HG02610 (cell line): Measurements from ENCODE around the gene VCP.
A peak's percentile ranks its signal among the peaks of the same experiment; 100 is the strongest.

Source experiments
- ATAC-seq: cut with Tn5 transposase; IDR thresholded peaks from one replicate; pipeline ENCODE4 v1.9.1; 2021; ENCODE audit warnings: mild to moderate bottlenecking, moderate library complexity; ENCODE audit not compliant: unreplicated experiment

The VCP gene

DNA sequence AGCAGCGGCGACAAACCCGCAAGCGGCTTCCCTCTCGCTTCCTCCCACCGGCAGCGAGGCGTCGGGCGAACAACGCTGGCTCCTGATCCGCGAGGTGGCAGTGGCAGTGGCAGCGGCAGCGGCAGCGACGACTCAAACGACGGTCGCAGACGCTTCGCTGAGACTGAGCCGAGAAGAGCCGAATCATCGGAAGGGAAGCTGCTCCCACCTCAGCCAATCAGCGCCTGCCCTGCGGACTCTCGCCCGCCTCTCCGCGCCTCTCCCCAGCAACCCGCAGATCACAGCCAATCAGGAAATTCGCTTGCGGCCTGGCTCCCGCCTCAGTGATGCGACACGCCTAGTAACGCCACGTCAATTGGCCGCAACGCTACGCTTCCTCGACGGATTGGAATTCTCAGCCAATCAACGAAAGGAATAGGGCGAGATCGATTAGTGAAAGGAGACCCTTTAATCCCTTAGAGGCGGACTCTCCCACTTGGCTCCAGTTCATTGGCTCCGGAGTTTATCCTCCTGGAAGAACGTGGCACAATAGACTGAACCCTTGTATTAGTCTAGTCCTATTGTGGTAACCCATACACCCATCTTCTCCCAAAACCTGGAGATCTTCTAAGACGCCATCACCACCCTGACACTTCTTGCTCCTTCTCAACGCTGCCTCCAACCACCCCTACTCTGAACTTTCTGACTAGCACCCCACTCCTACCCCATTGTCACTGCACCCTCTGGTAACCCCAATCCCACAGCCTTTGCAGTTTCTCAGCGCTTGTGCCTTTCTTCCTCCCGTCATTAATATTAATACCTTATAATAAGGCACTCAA, at the start of gene VCP:
Gene VCP, minus strand, starts transcription at position 165 of the 818 bp plus-strand sequence. CDS start 272 bp downstream, outside the sequence.
- peak; percentile 87 for ATAC-seq

DNA sequence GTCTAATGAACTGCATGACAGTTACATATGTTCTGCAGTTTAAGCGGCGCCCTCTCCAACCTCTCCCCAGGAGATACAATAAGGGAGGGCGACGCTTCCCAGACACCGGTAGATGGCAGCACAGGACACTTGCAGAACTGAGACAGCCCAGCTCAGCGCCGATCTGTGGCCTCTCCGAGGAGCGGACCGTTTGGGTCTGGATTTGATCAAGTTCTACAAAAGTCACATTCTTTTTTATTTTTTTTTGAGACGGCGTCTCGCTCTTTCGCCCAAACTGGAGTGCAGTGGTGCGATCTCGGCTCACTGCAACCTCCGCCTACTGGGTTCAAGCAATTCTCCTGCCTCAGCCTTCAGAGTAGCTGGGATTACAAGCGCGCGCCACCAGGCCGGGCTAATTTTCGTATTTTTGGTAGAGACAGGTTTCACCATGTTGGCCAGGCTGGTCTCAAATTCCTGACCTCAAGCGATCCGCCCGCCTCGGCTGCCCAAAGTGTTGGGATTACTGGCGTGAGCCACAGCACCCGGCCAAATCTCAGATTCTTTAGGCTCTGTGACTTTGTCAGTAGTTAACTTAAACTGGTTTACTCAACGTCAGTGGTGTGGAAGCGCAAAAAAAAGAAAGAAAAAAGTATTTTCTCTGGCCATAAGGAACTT, 44.6 kb upstream of the VCP start:
- ATAC-seq = peak; percentile 34

DNA sequence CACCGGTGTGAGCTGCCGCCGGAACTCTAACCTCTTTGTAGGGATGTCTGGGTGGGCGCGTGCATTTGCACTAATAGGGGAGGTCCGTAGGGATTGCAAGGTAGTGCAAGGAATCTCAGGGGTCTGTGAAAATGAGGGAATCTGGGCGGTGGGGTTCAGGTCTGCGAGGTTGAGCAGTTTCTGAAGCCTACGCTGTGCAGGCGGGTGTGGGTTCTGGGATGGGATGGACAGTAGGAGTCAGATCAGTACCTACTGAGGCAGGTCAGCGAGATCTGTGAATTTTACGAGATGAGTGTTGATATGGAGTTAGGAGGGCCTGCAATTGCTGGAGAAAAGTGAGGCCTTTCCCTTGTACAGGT, 44.1 kb upstream of the VCP start:
- no peak for ATAC-seq

DNA sequence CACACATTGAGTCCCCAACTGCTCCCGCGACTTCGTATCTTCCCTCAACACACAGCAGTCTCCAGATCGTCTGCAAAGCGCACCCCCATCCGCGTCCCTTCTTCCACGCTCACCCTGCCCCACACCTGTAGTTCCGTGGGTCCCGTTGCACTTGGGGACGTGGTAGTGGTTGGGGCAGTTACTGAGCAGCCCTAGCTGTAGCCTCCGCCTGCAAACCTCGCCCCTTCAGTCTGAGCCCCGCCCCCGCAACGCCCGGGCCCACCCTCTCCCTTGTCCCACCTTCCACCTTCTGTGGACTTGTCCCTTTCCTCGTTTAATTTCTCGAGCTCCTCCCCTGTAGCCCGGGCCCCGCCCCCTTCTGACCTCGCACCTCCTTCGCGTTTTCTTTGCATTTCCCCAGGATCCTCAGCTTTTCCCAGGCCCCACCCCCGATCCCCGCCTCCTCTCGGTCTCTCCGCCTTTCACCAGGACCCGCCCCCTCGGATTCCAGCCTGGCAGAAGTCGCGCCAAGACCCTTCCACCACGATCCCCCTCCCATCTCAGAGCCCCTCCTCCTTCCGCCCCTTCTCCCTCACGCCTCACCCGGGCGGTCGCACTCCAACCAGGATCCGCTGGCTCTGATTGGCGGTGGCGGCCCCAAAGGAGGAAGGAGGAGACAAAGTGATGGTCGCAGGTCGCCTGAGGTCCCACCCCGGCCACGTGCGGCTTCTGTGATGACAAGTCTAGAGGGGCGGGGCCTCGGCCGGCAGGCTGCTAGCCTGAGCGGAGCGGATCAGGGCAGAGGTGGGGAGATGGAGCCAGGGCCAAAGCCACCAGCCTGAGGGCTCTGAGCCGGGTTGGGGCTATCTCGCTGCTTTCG, 43.5 kb upstream of the VCP start, which contains the start of gene ATOSB:
Gene ATOSB, minus strand, starts transcription at position 183 of the 859 bp plus-strand sequence. CDS start 7,588 bp downstream, outside the sequence.
- peak; percentile 53 for ATAC-seq

DNA sequence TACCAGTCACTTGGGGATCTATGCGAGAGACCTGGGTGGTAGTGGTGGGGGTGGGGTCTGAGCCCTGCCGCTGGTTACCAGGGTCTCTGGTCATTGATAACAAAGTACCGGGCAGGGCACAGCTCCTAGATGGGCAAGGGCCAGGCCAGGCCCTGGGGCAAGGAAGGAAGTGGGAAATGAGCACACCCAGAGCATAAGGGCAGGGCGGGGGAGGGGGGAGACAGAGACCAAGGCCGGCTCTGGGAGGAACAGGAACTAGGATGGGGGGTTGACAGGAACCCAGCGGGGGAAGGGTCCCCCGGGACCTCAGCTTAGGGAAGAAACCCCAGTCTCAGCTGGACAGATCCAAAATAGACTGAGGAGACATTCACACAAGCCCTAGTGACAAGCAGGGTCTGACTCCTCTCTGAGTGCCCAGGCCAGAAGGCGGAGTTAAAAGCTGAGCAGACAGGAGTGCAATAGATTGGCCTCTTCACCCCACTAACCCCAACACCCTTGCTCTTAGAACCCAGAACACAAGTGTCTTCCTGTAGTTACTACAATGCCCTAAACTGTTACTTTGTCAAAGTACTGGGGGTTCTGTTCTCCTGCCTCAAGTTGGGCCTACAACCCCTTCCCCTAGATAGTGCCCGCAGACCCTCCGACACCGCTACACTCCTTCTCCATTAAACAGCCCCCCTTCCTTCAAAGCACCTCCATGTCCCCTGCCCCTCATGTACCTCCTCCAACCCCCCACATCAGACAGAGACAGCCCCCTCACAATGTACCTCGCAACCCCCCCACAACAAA, 42.6 kb upstream of the VCP start:
- ATAC-seq = no peak

DNA sequence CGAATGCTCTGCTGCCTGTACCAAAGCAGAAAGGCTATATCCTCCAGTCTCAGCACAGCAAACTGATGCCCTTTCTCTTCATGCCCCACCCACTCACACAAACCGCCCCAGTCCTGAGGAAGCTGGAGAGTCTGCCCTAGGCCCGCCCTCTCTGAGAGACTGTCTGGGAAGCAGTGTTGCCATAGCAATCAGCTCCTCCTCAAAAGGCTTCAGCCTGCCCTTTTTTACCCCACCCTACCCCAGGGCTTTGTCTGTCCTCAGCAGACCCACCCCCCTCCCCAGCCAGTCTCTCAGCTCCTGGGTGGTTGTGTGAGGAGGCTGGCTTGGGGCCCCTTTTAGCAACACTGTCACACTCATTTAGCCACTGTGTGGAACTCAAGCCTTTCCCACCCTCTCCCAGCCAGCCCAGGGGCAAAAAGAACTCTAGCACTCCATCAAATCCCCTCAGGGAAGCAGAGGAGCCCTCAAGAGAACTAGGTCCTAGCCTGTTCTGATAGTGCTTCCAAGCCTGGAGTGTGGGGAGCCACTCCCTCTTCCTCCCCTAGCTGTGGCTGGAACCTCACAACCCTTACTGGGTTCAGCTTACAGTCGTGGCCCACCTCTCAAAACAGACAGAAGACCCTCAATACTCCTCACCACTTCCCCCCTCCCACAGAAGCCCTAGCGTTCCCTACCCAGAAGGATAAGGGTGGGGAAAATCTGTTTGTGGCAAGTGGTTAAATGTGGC, 41.9 kb upstream of the VCP start:
- peak; percentile 23 for ATAC-seq

DNA sequence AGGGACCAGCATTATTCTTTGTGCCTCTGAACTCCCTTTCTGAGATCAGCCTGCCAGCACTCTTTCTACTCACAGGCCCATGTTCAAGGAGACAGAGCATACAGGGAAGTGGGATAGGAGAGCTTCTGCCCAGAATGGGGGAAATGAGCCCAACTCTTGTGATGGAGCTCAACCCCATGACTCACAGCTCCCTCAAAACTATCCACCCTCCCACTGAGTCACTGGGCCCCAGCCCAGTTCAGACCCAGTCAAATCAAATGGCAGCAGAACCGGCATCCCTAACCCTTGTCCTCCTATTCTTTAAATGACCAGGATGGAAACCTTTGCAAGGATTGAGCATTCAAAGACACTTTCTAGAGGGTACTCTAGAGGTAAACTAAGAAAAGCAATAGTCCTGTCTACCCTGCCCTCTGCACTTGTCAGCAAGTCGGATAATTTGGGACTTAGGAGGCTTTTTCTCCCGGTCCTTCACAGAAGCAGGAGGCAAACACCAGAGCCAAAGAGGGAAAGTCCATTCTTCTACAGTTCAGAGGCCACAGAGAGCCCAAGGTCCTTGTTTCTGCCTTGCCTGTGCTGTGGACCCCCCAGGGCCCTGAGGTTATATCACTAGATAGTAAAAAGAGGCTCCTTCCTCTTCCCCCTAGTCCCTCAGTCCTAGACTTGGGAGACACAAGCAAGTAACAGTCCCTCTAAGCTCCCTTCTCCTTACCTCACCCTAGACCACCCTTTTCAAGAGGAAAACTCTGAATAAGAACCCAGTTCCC, 40.0 kb upstream of the VCP start:
- ATAC-seq = no peak

DNA sequence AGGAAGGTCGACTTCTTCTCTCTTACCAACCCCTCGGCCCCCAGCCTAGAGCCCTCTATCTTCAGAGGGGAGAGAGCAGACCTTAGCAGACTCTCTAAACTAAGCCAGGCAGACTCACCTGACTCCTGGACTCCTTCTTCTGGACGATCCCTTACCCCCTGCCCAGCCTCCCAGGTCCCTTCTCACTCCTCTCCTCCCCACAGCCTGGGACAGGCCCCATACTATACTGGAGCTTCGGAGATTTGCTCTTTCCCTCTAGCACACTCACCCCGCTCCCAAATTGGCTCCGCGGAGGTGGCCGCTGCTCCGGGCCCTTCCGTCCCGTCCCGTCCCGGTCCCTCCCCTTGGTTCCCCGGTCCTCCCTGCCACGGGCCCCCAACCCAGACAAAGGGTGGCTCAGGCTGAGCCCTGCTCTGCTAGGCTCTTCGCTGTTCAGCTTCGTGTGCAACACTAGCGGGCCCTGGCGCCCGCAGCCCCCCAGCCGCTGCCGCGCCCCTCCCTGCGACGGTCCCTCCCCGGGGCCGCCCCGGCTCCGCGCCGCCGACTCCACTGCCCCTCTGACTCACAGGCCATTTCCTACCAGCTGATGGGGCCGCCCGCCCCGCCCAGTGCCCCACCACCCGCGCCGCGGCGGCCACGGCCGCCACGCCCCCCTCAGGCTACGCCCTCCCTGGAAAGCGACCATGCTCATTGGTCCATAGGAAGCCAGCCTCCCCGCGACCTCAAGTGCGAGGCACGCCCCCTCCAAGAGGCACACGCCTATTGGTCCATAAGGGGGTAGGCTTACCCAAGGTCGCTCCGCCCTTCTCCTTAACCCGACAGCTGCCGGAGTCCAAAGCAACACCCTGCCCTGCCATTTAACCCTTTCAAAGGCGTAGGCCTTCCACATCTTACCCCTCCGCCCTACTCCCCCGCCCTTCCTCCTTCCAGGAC, 38.8 kb upstream of the VCP start:
- peak; percentile 78 for ATAC-seq

DNA sequence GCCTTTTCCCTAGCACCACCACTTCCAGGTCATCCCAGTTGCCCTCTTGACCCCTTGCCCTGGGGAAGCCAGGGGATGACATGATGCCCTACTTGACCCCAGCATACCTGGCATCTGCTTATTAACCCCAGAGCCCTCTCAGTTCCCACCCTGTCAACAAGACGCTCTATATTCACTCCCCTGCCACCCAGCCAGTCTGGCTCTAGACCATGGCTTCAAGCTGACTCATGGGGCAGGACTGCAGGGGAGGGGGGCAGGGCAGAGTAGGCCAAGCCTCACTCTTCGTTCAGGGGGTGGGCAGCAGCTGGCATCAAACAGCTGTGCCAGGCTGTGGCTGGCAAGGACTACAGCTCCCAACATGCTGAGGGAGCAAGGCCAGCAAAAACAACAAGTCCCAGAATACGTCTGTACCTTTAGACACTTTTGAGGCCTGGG, 37.9 kb upstream of the VCP start:
- ATAC-seq = no peak

DNA sequence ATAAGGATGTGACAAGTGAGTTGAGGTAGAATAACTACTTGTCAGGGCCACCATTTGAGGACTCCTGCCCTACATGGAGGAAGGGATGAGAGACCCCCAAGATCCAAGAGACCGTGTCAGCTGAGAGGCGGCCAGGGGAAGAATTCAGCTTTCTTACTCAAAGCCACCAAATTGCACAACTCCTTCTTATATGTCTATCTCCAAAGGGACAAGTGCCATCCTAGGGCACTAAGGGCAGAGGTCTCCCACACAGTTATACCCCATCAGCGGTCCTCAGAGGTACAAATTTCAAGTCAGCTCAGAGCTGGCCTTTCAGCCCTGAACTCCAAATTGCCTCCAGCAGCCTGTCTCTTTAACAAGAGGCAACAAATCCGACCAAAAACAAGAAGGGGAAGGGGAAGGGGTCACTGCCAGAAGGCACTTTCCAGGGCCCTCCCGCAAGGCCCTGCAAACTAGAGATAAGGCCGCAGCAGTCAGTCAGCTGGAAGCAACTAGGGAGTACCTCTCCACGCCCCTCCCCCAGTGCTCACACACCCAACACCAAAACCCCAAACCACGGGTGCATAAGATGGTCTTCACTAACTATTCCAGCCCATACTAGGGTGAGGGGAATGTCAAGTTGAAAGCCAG, 36.6 kb upstream of the VCP start:
- ATAC-seq = no peak

DNA sequence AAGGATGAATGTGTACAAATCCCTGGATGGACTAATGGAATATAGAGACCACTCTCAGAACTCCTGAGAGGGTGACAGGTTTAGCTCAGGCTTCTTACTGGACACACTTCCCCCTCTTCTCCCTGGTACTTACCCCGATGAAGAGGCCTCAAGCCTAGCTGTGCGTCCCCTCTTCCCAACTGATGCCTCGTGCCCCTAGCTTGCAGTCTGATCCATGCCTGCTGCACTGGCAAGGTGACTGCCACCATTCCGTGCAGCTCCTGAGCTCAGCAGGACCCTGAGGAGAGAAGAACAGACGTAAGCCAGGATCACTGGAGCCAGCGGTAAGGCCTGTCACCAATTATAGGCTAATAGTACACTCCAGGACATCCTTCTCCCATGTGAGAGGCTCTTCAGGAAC, 36.0 kb upstream of the VCP start:
- ATAC-seq = no peak

DNA sequence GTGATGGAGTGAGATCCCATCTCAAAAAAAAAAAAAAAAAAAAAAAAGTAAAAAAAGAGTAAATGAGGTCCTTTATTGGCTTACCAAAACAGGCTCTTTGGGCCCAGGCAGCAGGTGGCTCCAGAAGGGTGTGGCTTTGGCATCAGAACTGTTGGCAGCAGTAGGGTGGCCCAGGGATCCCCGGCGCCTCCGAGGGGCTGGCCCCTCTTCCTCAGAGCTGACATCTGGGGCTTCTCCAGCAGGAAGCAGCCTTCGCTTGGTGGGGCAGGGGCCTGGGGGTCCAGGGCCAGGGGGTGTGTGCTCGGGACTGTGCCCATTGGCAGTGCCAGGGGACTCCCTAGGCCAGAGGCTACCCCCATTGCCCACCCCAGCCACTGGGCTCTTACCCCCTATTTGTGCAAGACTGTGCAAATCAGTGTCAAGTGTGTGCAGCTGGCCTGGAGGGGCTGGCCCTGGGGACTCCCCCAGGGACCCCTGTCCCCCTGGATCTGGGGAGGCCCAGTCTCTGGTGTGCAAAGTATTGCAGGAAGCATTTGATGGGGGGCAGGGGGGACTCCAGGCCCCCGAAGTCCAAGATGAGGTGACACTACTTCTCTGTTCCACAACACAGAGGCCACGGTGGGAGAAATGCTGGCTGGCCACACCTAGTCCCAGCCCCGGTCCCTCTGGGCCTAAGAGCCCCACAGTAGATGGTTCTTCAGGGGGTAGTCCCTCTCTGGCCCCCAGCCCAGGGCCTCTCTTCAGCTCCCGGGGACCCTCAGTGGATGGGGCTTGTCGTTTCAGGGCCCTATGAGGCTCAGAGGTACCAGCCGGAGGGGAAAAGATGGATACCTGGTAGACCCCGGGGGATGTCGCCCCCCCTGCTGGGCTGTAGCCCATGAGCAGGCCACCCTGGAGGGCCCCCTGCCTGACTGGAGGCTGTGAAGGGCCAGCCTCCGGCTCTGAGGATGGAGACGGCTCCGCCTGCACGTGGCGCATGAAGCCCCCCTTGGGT, 35.2 kb upstream of the VCP start:
- no peak for ATAC-seq

DNA sequence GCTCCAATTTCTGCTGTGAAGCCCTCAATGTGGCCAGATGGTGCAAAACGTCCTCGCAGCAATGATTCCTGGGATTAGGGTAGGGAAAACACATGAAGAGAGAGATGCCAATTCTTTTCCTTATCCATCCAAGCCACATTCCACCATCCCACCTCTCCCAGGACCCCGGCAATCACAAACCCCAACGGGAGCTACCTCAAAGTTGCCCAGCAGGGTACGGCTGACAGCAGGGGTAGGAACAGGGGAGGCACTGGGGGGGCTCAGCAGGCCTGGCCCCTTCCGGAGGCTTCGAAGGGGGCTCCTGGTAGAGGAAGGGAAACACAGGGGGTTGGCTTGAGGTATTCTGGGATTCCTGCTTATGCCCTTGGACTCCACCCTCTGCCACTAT, 33.9 kb upstream of the VCP start:
- no peak for ATAC-seq

DNA sequence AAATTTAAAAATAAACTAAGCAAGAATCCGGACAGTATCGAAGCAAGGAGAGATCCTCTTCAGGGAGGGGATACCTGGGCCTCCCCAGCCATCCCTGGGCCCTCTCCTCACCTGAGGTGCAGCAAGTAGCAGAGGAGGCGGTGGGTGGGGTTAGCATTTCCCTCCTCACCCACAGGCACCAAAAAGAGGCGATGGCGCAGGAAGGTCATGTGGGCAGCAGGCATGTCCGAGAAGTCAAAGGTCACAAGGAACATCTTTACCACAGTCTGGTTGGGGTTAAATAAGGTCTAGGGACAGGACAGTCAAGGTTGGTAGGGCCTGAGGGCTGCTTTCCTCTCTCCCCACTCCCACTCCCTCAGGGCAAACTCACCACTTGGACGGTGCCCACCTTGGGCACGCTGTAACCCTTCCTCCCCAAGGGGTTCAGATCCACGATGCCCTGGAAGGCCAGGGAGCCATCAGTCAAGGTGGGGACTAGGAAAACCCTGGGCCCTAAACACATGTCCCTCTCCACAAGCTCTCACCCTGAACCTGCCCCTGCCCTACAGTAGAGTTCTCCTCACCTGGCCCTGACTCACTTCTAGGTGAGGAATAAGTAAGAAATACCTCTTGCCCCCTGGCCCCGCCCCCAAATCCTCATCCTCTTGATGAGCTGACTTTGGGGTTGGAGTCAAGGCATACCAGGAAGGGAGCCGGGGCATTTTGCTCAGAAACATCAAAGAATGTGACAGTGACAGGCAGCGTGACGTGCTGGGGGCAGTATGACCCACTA, 33.3 kb upstream of the VCP start:
- no peak for ATAC-seq

DNA sequence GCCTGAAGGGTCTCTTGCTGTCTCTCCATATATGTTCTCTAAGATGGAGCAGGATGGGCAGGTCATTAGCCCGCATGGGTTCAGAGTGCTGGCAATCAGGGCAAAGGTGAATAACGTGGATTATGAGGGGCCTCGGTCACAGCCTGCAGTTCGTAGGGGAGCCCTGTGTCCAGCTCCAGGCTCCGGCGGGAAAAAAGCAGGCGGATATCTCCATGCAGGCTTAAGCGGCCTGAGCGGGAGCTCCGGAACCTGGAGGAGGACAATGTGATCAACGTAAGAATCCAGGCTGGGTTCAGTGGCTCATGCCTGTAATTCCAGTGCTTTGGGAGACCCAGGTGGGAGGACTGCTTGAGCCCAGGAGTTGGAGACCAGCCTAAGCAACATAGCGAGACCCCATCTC, 32.7 kb upstream of the VCP start:
- ATAC-seq = no peak

DNA sequence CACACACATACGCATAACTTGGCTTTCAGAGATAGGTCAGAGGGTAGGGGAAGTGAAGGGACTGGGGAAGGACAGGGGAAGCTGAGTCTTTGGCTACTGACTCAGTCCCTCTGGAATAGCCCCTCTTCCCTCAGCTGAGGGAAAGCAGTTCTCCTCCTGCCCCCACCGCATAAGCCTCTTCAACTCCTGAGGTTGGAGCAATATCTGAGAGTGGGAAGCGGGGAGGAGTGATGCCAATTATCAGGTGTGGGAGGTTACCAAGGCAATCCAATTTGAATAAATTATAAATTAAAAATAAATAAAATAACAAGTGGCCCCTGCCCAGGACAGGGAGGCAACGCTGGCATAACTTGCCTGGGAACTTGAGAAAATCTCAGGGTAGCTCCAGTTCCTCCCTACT, 32.2 kb upstream of the VCP start:
- no peak for ATAC-seq
